DMS153 treated with DMSO at 0.1 percent for 48 hours (cell line): Measurements from ENCODE around the gene SH3RF1.

Experiments
- DNase-seq: peaks from one replicate; lab custom pipeline; 2025; ENCODE audit not compliant: unreplicated experiment; lab: John Stamatoyannopoulos, UW

Gene SH3RF1

GRCh38 chr4:169110633-169111032, 160.1 kb downstream of the SH3RF1 start:
- DNase-seq: no peak

- DNase-seq: no peak
Measured at GRCh38 chr4:169109035-169109675, 161.6 kb downstream of the SH3RF1 start.

- DNase-seq: no peak
Measured at GRCh38 chr4:169108303-169108702, 162.5 kb downstream of the SH3RF1 start.

- DNase-seq: no peak
Measured at GRCh38 chr4:169107528-169107927, 163.2 kb downstream of the SH3RF1 start.

GRCh38 chr4:169106696-169107229, 164.0 kb downstream of the SH3RF1 start:
- DNase-seq: no peak

- DNase-seq: no peak
Measured at GRCh38 chr4:169105620-169106019, 165.1 kb downstream of the SH3RF1 start.

- DNase-seq: no peak
Measured at GRCh38 chr4:169103966-169104412, 166.8 kb downstream of the SH3RF1 start.

GRCh38 chr4:169102026-169102425, 168.7 kb downstream of the SH3RF1 start:
- DNase-seq: no peak

GRCh38 chr4:169100670-169101101, 170.1 kb downstream of the SH3RF1 start:
- DNase-seq: no peak

- no peak for DNase-seq
Measured at GRCh38 chr4:169099771-169100180, 171.0 kb downstream of the SH3RF1 start.

- no peak for DNase-seq
Measured at GRCh38 chr4:169098969-169099690, 171.6 kb downstream of the SH3RF1 start.

GRCh38 chr4:169098532-169098931, 172.2 kb downstream of the SH3RF1 start:
- no peak for DNase-seq

GRCh38 chr4:169098054-169098497, 172.7 kb downstream of the SH3RF1 start:
- no peak for DNase-seq

GRCh38 chr4:169096221-169096620, 174.5 kb downstream of the SH3RF1 start:
- no peak for DNase-seq

- DNase-seq: no peak
Measured at GRCh38 chr4:169094656-169095231, 176.0 kb downstream of the SH3RF1 start.

- no peak for DNase-seq
Measured at GRCh38 chr4:169092889-169093522, 177.8 kb downstream of the SH3RF1 start.

- no peak for DNase-seq
Measured at GRCh38 chr4:169090484-169091215, 180.1 kb downstream of the SH3RF1 start.

GRCh38 chr4:169089004-169089403, 181.8 kb downstream of the SH3RF1 start:
- DNase-seq: no peak

- DNase-seq: no peak
Measured at GRCh38 chr4:169084954-169085353, 185.8 kb downstream of the SH3RF1 start.

GRCh38 chr4:169080981-169081380, 189.8 kb downstream of the SH3RF1 start:
- DNase-seq: no peak
